H9 (cell line): ENCODE measurements around the gene METTL22. TPM values are rescaled to one million over a fixed set of nuclear protein-coding genes. Genes with fewer than 3 reads are reported as not detected.

Experiments
- DNase-seq: peaks from one replicate; pipeline ENCODE4 v3.0.0-alpha.2; 2017
- H2AFZ ChIP-seq: one replicate; pipeline ENCODE4 v1.6.1; 2013; ENCODE audit warnings: mild to moderate bottlenecking, low read length, control low read depth, moderate library complexity
- H2AK5ac ChIP-seq: 2 replicates; pipeline ENCODE4 v1.6.1; 2013; ENCODE audit warnings: low read length, control low read depth, mixed read lengths; ENCODE audit not compliant: insufficient read length
- H2BK120ac ChIP-seq: one replicate; pipeline ENCODE4 v1.6.1; 2013; ENCODE audit warnings: low read depth, mild to moderate bottlenecking, low read length, control low read depth, inconsistent platforms; ENCODE audit not compliant: poor library complexity, severe bottlenecking
- H2BK12ac ChIP-seq: 2 replicates; pipeline ENCODE4 v1.6.1; 2013; ENCODE audit warnings: low read length, control low read depth, mixed read lengths, low read depth; ENCODE audit not compliant: insufficient read length
- H2BK15ac ChIP-seq: 2 replicates; pipeline ENCODE4 v1.6.1; 2013; ENCODE audit warnings: low read depth, low read length, control low read depth
- H2BK20ac ChIP-seq: one replicate; pipeline ENCODE4 v1.6.1; 2013; ENCODE audit warnings: low read depth, mild to moderate bottlenecking, low read length, control low read depth, inconsistent platforms; ENCODE audit not compliant: poor library complexity, severe bottlenecking
- H2BK5ac ChIP-seq: 2 replicates; pipeline ENCODE4 v1.6.1; 2013; ENCODE audit warnings: low read length, control low read depth, mixed read lengths; ENCODE audit not compliant: insufficient read length
- H3K14ac ChIP-seq: 2 replicates; pipeline ENCODE4 v1.6.1; 2013; ENCODE audit warnings: low read length, control low read depth; ENCODE audit not compliant: insufficient read depth
- H3K18ac ChIP-seq: 2 replicates; pipeline ENCODE4 v1.6.1; 2013; ENCODE audit warnings: low read depth, mild to moderate bottlenecking, mixed read lengths, low read length, control low read depth; ENCODE audit not compliant: insufficient read length
- H3K23ac ChIP-seq: 2 replicates; pipeline ENCODE4 v1.6.1; 2013; ENCODE audit warnings: low read length, control low read depth, mixed read lengths, low read depth; ENCODE audit not compliant: insufficient read length
- H3K23me2 ChIP-seq: 2 replicates; pipeline ENCODE4 v1.6.1; 2013; ENCODE audit warnings: low read depth, mild to moderate bottlenecking, mixed read lengths, low read length, control low read depth; ENCODE audit not compliant: insufficient read length, poor library complexity, severe bottlenecking
- H3K27ac ChIP-seq: 2 replicates; pipeline ENCODE4 v1.5.1; 2013; ENCODE audit warnings: low read length, control low read depth, mixed read lengths, low read depth; ENCODE audit not compliant: insufficient read length
- H3K27me3 ChIP-seq: 2 replicates; pipeline ENCODE4 v1.6.1; 2013; ENCODE audit warnings: low read length, control low read depth, inconsistent platforms; ENCODE audit not compliant: insufficient read depth
- H3K4ac ChIP-seq: 2 replicates; pipeline ENCODE4 v1.6.1; 2013; ENCODE audit warnings: low read depth, mild to moderate bottlenecking, control low read depth, inconsistent platforms, low read length, moderate library complexity
- H3K4me1 ChIP-seq: 2 replicates; pipeline ENCODE4 v1.6.1; 2013; ENCODE audit warnings: low read length, control low read depth, inconsistent platforms; ENCODE audit not compliant: insufficient read depth
- H3K4me2 ChIP-seq: 2 replicates; pipeline ENCODE4 v1.6.1; 2013; ENCODE audit warnings: low read length, control low read depth, mixed read lengths; ENCODE audit not compliant: insufficient read length, insufficient read depth
- H3K56ac ChIP-seq: 2 replicates; pipeline ENCODE4 v1.6.1; 2013; ENCODE audit warnings: low read depth, mild to moderate bottlenecking, mixed read lengths, low read length, control low read depth; ENCODE audit not compliant: insufficient read length
- H3K79me1 ChIP-seq: 2 replicates; pipeline ENCODE4 v1.6.1; 2013; ENCODE audit warnings: low read depth, mild to moderate bottlenecking, moderate library complexity, low read length, control low read depth, inconsistent platforms; ENCODE audit not compliant: insufficient read depth, poor library complexity, severe bottlenecking
- H3K79me2 ChIP-seq: 2 replicates; pipeline ENCODE4 v1.6.1; 2013; ENCODE audit warnings: low read length, control low read depth, inconsistent platforms; ENCODE audit not compliant: insufficient read depth
- H3K9ac ChIP-seq: 2 replicates; pipeline ENCODE4 v1.6.1; 2013; ENCODE audit warnings: low read length, control low read depth, mixed read lengths; ENCODE audit not compliant: insufficient read length; ENCODE audit errors: extremely low read depth
- H3K9me3 ChIP-seq: one replicate; pipeline ENCODE4 v1.6.1; 2013; ENCODE audit warnings: low read depth, low read length, inconsistent platforms; ENCODE audit not compliant: control insufficient read depth
- H3T11ph ChIP-seq: one replicate; pipeline ENCODE4 v1.6.1; 2013; ENCODE audit warnings: mild to moderate bottlenecking, low read length, control low read depth, inconsistent platforms
- H4K20me1 ChIP-seq: one replicate; pipeline ENCODE4 v1.6.1; 2013; ENCODE audit not compliant: control insufficient read depth, insufficient read length, insufficient read depth
- H4K5ac ChIP-seq: 2 replicates; pipeline ENCODE4 v1.6.1; 2013; ENCODE audit warnings: low read depth, mild to moderate bottlenecking, mixed read lengths, low read length, control low read depth; ENCODE audit not compliant: insufficient read length
- H4K8ac ChIP-seq: replicated peaks from 2 replicates; pipeline ENCODE4 v1.6.1; 2013; ENCODE audit warnings: low read length, control low read depth, mixed read lengths, low read depth; ENCODE audit not compliant: insufficient read length
- H4K91ac ChIP-seq: 2 replicates; pipeline ENCODE4 v1.6.1; 2013; ENCODE audit warnings: low read depth, mild to moderate bottlenecking, moderate library complexity, mixed read lengths, low read length, control low read depth; ENCODE audit not compliant: insufficient read length
- H3K27ac Mint-ChIP-seq, 3 experiments: 2 replicates in 2 of 3; 3 replicates in 1 of 3; pipeline ENCODE4 v1.8.0; 2020 to 2021; ENCODE audit warnings: mixed read lengths in 3 of 3, mild to moderate bottlenecking in 1 of 3, moderate library complexity in 1 of 3
- H3K27me3 Mint-ChIP-seq: 2 replicates; pipeline ENCODE4 v1.8.0; 2021; ENCODE audit warnings: low read depth, mild to moderate bottlenecking, moderate library complexity, mixed read lengths
- H3K36me3 Mint-ChIP-seq, 3 experiments: 2 replicates in 2 of 3; 3 replicates in 1 of 3; pipeline ENCODE4 v1.8.0; 2020 to 2021; ENCODE audit warnings: low read depth in 3 of 3, mixed read lengths in 3 of 3; ENCODE audit not compliant: insufficient read depth in 1 of 3
- H3K4me1 Mint-ChIP-seq, 2 experiments: 2 replicates each; pipeline ENCODE4 v1.8.0; 2020; ENCODE audit warnings: mixed read lengths in 2 of 2
- H3K4me3 Mint-ChIP-seq, 2 experiments: 2 replicates in 1 of 2; 3 replicates in 1 of 2; pipeline ENCODE4 v1.8.0; 2020 to 2021; ENCODE audit warnings: mild to moderate bottlenecking in 2 of 2, mixed read lengths in 2 of 2, moderate library complexity in 1 of 2
- H3K9me3 Mint-ChIP-seq, 2 experiments: 2 replicates in 1 of 2; 3 replicates in 1 of 2; pipeline ENCODE4 v1.8.0; 2020; ENCODE audit warnings: mild to moderate bottlenecking in 2 of 2, mixed read lengths in 2 of 2, moderate library complexity in 1 of 2
- CTCF ChIP-seq: fragments of 200-600 bp; sonication (generic); conservative IDR thresholded peaks from 3 replicates; pipeline ENCODE4 v1.8.0; 2021; ENCODE audit warnings: antibody characterized with exemption, mild to moderate bottlenecking
- WGBS: extraction: QIAGEN DNeasy Blood & Tissue Kit; methylation state at CpG from one replicate; pipeline ENCODE4 v1.1.7; 2013; ENCODE audit warnings: missing lambda C conversion rate, low lambda C conversion rate, mixed read lengths; ENCODE audit not compliant: insufficient read length; ENCODE audit errors: extremely low coverage; 5-methylcytosine and 5-hydroxymethylcytosine counted together
- total RNA-seq: library from RNA; stranded (reverse); gene quantifications from 2 replicates; pipeline ENCODE4 v1.2.1, GENCODE V29; 2021

Gene METTL22
- total RNA-seq, 1 experiment from 2014 or later: 51.9 TPM

GRCh38 chr16:8670014-8670560, 48.6 kb downstream of the METTL22 start:
- WGBS: no CpG with 5 or more reads among the region's 1 CpG

More at GRCh38 chr16:8670014-8670560, 48.6 kb downstream of the METTL22 start:
- Histone ChIP-seq H3K56ac (no peak overlapping the region), H3K9me3 (no peaks in the 10 kb centered on the region), H2AK5ac (no peak overlapping the region), H3K27me3 (no peaks in the 10 kb centered on the region; the same call in 1 of the 2 replicates), H3K79me2 (no peaks in the 10 kb centered on the region), H2BK15ac (no peak overlapping the region), H2BK5ac (no peak overlapping the region), H4K20me1 (no peaks in the 10 kb centered on the region), H3K23me2 (peaks cover 5% of the 10 kb centered on the region), H3K18ac (no peak overlapping the region), H3K27ac (no peak overlapping the region), H3K4me2 (no peak overlapping the region), H2BK12ac (no peak overlapping the region), H3K9ac (no peak overlapping the region), H2BK20ac (no peak overlapping the region), H4K91ac (no peak overlapping the region), H3T11ph (no peak overlapping the region), H4K5ac (no peak overlapping the region), H2BK120ac (no peak overlapping the region), H3K4me1 (no peaks in the 10 kb centered on the region), H3K79me1 (no peaks in the 10 kb centered on the region), H4K8ac (no peak overlapping the region), H3K23ac (no peak overlapping the region), H3K14ac (no peak overlapping the region), H3K4ac (no peak overlapping the region), H2AFZ (no peak overlapping the region)
- Mint-ChIP-seq H3K9me3 (no peaks in the 10 kb centered on the region; a peak in 1 of 5 replicates), H3K4me3 (no peak overlapping the region), H3K27me3 (peaks cover 19% of the 10 kb centered on the region), H3K4me1 (peaks cover 14 to 15% of the 10 kb centered on the region in 2 experiments), H3K36me3 (no peaks in the 10 kb centered on the region), H3K27ac (no peak overlapping the region)
- no peak for TF ChIP-seq CTCF
- DNase-seq: no peak
